Hepatocyte (in vitro differentiated cells): ENCODE data around the gene CLEC3B. TPM values are rescaled to one million over a fixed set of nuclear protein-coding genes. Genes with fewer than 3 reads are reported as not detected.

Experiments used
- DNase-seq: peaks from one replicate; pipeline ENCODE4 v3.0.0-alpha.2; 2016; ENCODE audit warnings: low spot score
- H2AFZ ChIP-seq: fragments of 200-600 bp; sonication (generic); 2 replicates; pipeline ENCODE4 v1.6.0; 2016; ENCODE audit warnings: antibody characterized with exemption, mild to moderate bottlenecking
- H3K27ac ChIP-seq: fragments of 200-600 bp; sonication (generic); 2 replicates; pipeline ENCODE4 v1.5.1; 2016; ENCODE audit warnings: mild to moderate bottlenecking
- H3K27me3 ChIP-seq: fragments of 200-600 bp; sonication (generic); 2 replicates; pipeline ENCODE4 v1.6.1; 2016
- H3K36me3 ChIP-seq: fragments of 200-600 bp; sonication (generic); replicated peaks from 2 replicates; pipeline ENCODE4 v1.5.1; 2016; ENCODE audit warnings: low read depth; ENCODE audit not compliant: insufficient read depth
- H3K4me1 ChIP-seq: fragments of 200-600 bp; sonication (generic); 2 replicates; pipeline ENCODE4 v1.5.1; 2016; ENCODE audit warnings: mild to moderate bottlenecking, moderate library complexity; ENCODE audit not compliant: insufficient read depth
- H3K4me2 ChIP-seq: fragments of 200-600 bp; sonication (generic); 2 replicates; pipeline ENCODE4 v1.6.0; 2016
- H3K4me3 ChIP-seq: fragments of 200-600 bp; sonication (generic); 2 replicates; pipeline ENCODE4 v1.5.1; 2016; ENCODE audit warnings: mild to moderate bottlenecking
- H3K79me2 ChIP-seq: fragments of 200-600 bp; sonication (generic); 2 replicates; pipeline ENCODE4 v1.6.0; 2017; ENCODE audit warnings: mild to moderate bottlenecking
- H3K9me2 ChIP-seq: fragments of 200-600 bp; sonication (generic); replicated peaks from 2 replicates; pipeline ENCODE4 v1.6.0; 2017; ENCODE audit warnings: mild to moderate bottlenecking; ENCODE audit not compliant: insufficient read depth
- H3K9me3 ChIP-seq: fragments of 200-600 bp; sonication (generic); 2 replicates; pipeline ENCODE4 v1.5.1; 2016; ENCODE audit warnings: low read depth, mild to moderate bottlenecking
- H4K20me1 ChIP-seq: fragments of 200-600 bp; sonication (generic); 2 replicates; pipeline ENCODE4 v1.6.0; 2016; ENCODE audit warnings: mild to moderate bottlenecking; ENCODE audit not compliant: insufficient read depth, poor library complexity, severe bottlenecking
- CTCF ChIP-seq: fragments of 200-600 bp; sonication (generic); IDR thresholded peaks from 2 replicates; pipeline ENCODE4 v1.5.1; 2016; ENCODE audit warnings: antibody characterized with exemption, mild to moderate bottlenecking; ENCODE audit not compliant: poor library complexity
- EZH2 ChIP-seq: fragments of 200-600 bp; sonication (generic); IDR thresholded peaks from 2 replicates; pipeline ENCODE4 v1.6.1; 2016; ENCODE audit warnings: antibody characterized with exemption, mild to moderate bottlenecking, borderline replicate concordance
- EZH2phosphoT487 ChIP-seq: fragments of 200-600 bp; sonication (generic); IDR thresholded peaks from one replicate; pipeline ENCODE4 v1.6.1; 2018; ENCODE audit warnings: antibody characterized with exemption, mild to moderate bottlenecking, low read depth, moderate library complexity; ENCODE audit not compliant: unreplicated experiment, severe bottlenecking
- WGBS: methylation state at CpG from one replicate; pipeline ENCODE4 v1.1.6; 2016; ENCODE audit warnings: low lambda C conversion rate; ENCODE audit errors: missing lambda C conversion rate; 5-methylcytosine and 5-hydroxymethylcytosine counted together
- polyA plus RNA-seq: library from polyadenylated mRNA; unstranded; fragments of >200 nt; fragmentation: Nextera tagmentation; extraction: Ambion mirVana; gene quantifications from 2 replicates; pipeline ENCODE4 v1.2.1, GENCODE V29; 2016
- total RNA-seq: library from RNA; depleted of rRNA; stranded (reverse); fragments of >200 nt; gene quantifications from 2 replicates; pipeline ENCODE4 v1.2.3, GENCODE V29; 2014

CLEC3B gene
- total and polyA plus RNA-seq, 2 experiments from 2014 or later: 1.3 to 1.7 TPM

GRCh38 chr3:45066109-45066801, 40.2 kb downstream of the CLEC3B start:
- TF ChIP-seq EZH2: no peak
- no peak for TF ChIP-seq EZH2phosphoT487
- TF ChIP-seq CTCF: no peak
- H3K9me3 ChIP-seq: no peaks in the 10 kb centered on the region
- no peaks in the 10 kb centered on the region for H3K4me1 ChIP-seq
- no peaks in the 10 kb centered on the region for H3K9me2 ChIP-seq
- no peak overlapping the region for H3K4me3 ChIP-seq
- no peaks in the 10 kb centered on the region for H3K36me3 ChIP-seq
- H3K4me2 ChIP-seq: no peak overlapping the region
- 77% methylated on average over 3 of the region's 3 CpGs for WGBS
- no peaks in the 10 kb centered on the region for H3K79me2 ChIP-seq
- H2AFZ ChIP-seq: no peak overlapping the region
- no peak for DNase-seq
- H4K20me1 ChIP-seq: no peaks in the 10 kb centered on the region
- no peaks in the 10 kb centered on the region for H3K27me3 ChIP-seq
- H3K27ac ChIP-seq: no peak overlapping the region

GRCh38 chr3:45067486-45067885, 41.4 kb downstream of the CLEC3B start:
- Histone ChIP-seq H2AFZ (no peak overlapping the region), H3K4me1 (no peaks in the 10 kb centered on the region), H3K4me2 (no peak overlapping the region), H3K9me3 (no peaks in the 10 kb centered on the region), H3K27ac (no peak overlapping the region), H3K36me3 (no peaks in the 10 kb centered on the region), H3K4me3 (no peak overlapping the region), H3K79me2 (no peaks in the 10 kb centered on the region), H4K20me1 (no peaks in the 10 kb centered on the region), H3K9me2 (no peaks in the 10 kb centered on the region), H3K27me3 (no peaks in the 10 kb centered on the region)
- TF ChIP-seq CTCF: no peak
- TF ChIP-seq EZH2: no peak
- TF ChIP-seq EZH2phosphoT487: no peak
- WGBS: 54% methylated on average over 3 of the region's 4 CpGs
- no peak for DNase-seq

GRCh38 chr3:45067941-45068340, 41.8 kb downstream of the CLEC3B start:
- Histone ChIP-seq H3K4me1 (no peaks in the 10 kb centered on the region), H2AFZ (no peak overlapping the region), H3K27ac (no peak overlapping the region), H3K4me2 (no peak overlapping the region), H3K4me3 (no peak overlapping the region), H3K27me3 (no peaks in the 10 kb centered on the region), H3K9me2 (no peaks in the 10 kb centered on the region), H4K20me1 (no peaks in the 10 kb centered on the region), H3K79me2 (no peaks in the 10 kb centered on the region), H3K9me3 (no peaks in the 10 kb centered on the region), H3K36me3 (no peaks in the 10 kb centered on the region)
- DNase-seq: no peak
- no peak for TF ChIP-seq CTCF
- TF ChIP-seq EZH2: no peak
- TF ChIP-seq EZH2phosphoT487: no peak
- WGBS: 90% methylated on average over 3 of the region's 3 CpGs
